Activated CD8-positive, alpha-beta memory T cell treated with anti-CD3 and anti-CD28 coated beads for 36 hours (primary cell): ENCODE data around the gene TBC1D3K. TPM values are rescaled to one million over a fixed set of nuclear protein-coding genes. Genes with fewer than 3 reads are reported as not detected.
"Not testable (repeated sequence)": the region's sequence is repeated elsewhere in the genome, so short reads cannot be mapped to it uniquely, and the experiment has no call there.

ENCODE experiments used
- CTCF ChIA-PET: fragments of 350-600 bp; sonication (Branson Sonifier 250); formaldehyde crosslinking; loops from one replicate; lab custom pipeline; 2021; ENCODE audit warnings: antibody characterized with exemption; lab: Charles Lee
- POLR2A ChIA-PET: fragments of 350-600 bp; sonication (Branson Sonifier 250); formaldehyde crosslinking; loops from one replicate; lab custom pipeline; 2021; ENCODE audit warnings: antibody characterized with exemption; lab: Charles Lee
- total RNA-seq, 2 experiments: library from RNA; stranded (reverse); gene quantifications; one replicate each; pipeline ENCODE4 v1.2.3, GENCODE V29; 2021

TBC1D3K gene
- not detected for total RNA-seq

GRCh38 chr17:37924115-37924514, at the start of gene TBC1D3K:
TSS of gene TBC1D3K (plus strand) at chr17:37924415. CDS start at chr17:37926000, 1,585 bp downstream.
- CTCF ChIA-PET, POLR2A ChIA-PET: not testable (repeated sequence)

GRCh38 chr17:37884516-37884915, 39.7 kb upstream of the TBC1D3K start:
- ChIA-PET POLR2A (no interaction called here), CTCF (no interaction called here)

- POLR2A ChIA-PET, result no interaction called here
- CTCF ChIA-PET, result no interaction called here
These were observed 39.1 kb upstream of the TBC1D3K start for GRCh38 chr17:37885136-37885535.

- ChIA-PET CTCF (no interaction called here), POLR2A (no interaction called here)
These were observed 35.3 kb upstream of the TBC1D3K start for GRCh38 chr17:37888881-37889280.

GRCh38 chr17:37896961-37897360, 27.3 kb upstream of the TBC1D3K start:
- POLR2A ChIA-PET, CTCF ChIA-PET: not testable (repeated sequence)

Other genes starting within 250 kb of the TBC1D3K start
- gene HNF1B, start 179.4 kb upstream of the TBC1D3K start, total RNA-seq, result 1 to 10 TPM in 1 of 2 experiments, under 1 TPM in 1; 0.86 to 1.1 TPM
- 1 to 10 TPM; 5.4 to 6.1 TPM for gene TBC1D3L, start 64.6 kb downstream of the TBC1D3K start, total RNA-seq
- gene TBC1D3D, start 79.6 kb downstream of the TBC1D3K start, total RNA-seq, result under 1 TPM in 1 of 2 experiments, not detected in 1; 0.10 TPM
- 1 to 10 TPM; 1.1 to 2.3 TPM for gene TBC1D3C, start 144.2 kb downstream of the TBC1D3K start, total RNA-seq
- gene TBC1D3E, start 203.5 kb downstream of the TBC1D3K start, total RNA-seq, result not detected